Kidney epithelial cell (primary cell): ENCODE results near the gene ZC2HC1C. TPM values are rescaled to one million over a fixed set of nuclear protein-coding genes. Genes with fewer than 3 reads are reported as not detected.
A peak's percentile ranks its signal among the peaks of the same experiment; 100 is the strongest.

Experiments
- DNase-seq: peaks from one replicate; pipeline ENCODE4 v3.0.0-alpha.2; 2010; ENCODE audit warnings: low read depth
- H3K27me3 ChIP-seq: 2 replicates; pipeline ENCODE4 v1.6.0; 2011; ENCODE audit warnings: low read length; ENCODE audit not compliant: control insufficient read depth, insufficient read depth
- H3K36me3 ChIP-seq: 2 replicates; pipeline ENCODE4 v1.5.1; 2011; ENCODE audit warnings: low read length; ENCODE audit not compliant: control insufficient read depth, insufficient read depth
- H3K4me3 ChIP-seq: 2 replicates; pipeline ENCODE4 v1.5.1; 2011; ENCODE audit warnings: low read depth, mild to moderate bottlenecking, control low read depth, low read length
- CTCF ChIP-seq: IDR thresholded peaks from 2 replicates; pipeline ENCODE4 v1.5.1; 2011; ENCODE audit warnings: mild to moderate bottlenecking, moderate library complexity, low read length, control low read depth, inconsistent platforms; ENCODE audit not compliant: insufficient read depth, poor library complexity, severe bottlenecking
- total RNA-seq: library from RNA; depleted of rRNA; stranded (reverse); fragments of >200 nt; gene quantifications from 2 replicates; pipeline ENCODE4 v1.2.3, GENCODE V29; 2015

Gene ZC2HC1C
- total RNA-seq, 1 donor from 2014 or later, result 9.2 TPM

- peak; percentile 73 for TF ChIP-seq CTCF
- H3K27me3 ChIP-seq, result no peaks in the 10 kb centered on the region
- no peak overlapping the region for H3K4me3 ChIP-seq
- DNase-seq, result peak; percentile 23
- H3K36me3 ChIP-seq, result no peaks in the 10 kb centered on the region
Measured at GRCh38 chr14:75088566-75089373, 19.3 kb downstream of the ZC2HC1C start.

- Histone ChIP-seq H3K4me3 (no peak overlapping the region), H3K36me3 (no peaks in the 10 kb centered on the region), H3K27me3 (no peaks in the 10 kb centered on the region)
- no peak for DNase-seq
- TF ChIP-seq CTCF, result no peak
Measured at GRCh38 chr14:75090353-75090752, 20.9 kb downstream of the ZC2HC1C start.

GRCh38 chr14:75091251-75091650 is 21.8 kb downstream of the ZC2HC1C start:
- Histone ChIP-seq H3K4me3 (no peak overlapping the region), H3K27me3 (no peaks in the 10 kb centered on the region), H3K36me3 (no peaks in the 10 kb centered on the region)
- DNase-seq, result no peak
- no peak for TF ChIP-seq CTCF

- TF ChIP-seq CTCF, result no peak
- H3K36me3 ChIP-seq, result no peaks in the 10 kb centered on the region
- no peak for DNase-seq
- no peak overlapping the region for H3K4me3 ChIP-seq
- no peaks in the 10 kb centered on the region for H3K27me3 ChIP-seq
Measured at GRCh38 chr14:75092698-75093097, 23.3 kb downstream of the ZC2HC1C start.

- no peak for DNase-seq
- no peak overlapping the region for H3K4me3 ChIP-seq
- TF ChIP-seq CTCF, result no peak
- no peaks in the 10 kb centered on the region for H3K27me3 ChIP-seq
- H3K36me3 ChIP-seq, result no peaks in the 10 kb centered on the region
Measured at GRCh38 chr14:75094896-75095295, 25.5 kb downstream of the ZC2HC1C start.

- no peak overlapping the region for H3K4me3 ChIP-seq
- H3K36me3 ChIP-seq, result no peaks in the 10 kb centered on the region
- DNase-seq, result no peak
- no peak for TF ChIP-seq CTCF
- H3K27me3 ChIP-seq, result no peaks in the 10 kb centered on the region
Measured at GRCh38 chr14:75095690-75096089, 26.2 kb downstream of the ZC2HC1C start.
